MM.1S (cell line): ENCODE data around the gene RB1.

Experiments
- CTCF ChIP-seq: fragments of 300-600 bp; sonication (generic); IDR thresholded peaks from 2 replicates; pipeline ENCODE4 v1.5.1; 2016; ENCODE audit warnings: antibody characterized with exemption, low read length, mixed read lengths
- EZH2 ChIP-seq: fragments of 300-600 bp; sonication (generic); optimal IDR thresholded peaks from 2 replicates; pipeline ENCODE3; 2017; ENCODE audit warnings: low read depth, mild to moderate bottlenecking, antibody characterized with exemption, low read length, mixed read lengths
- EZH2phosphoT487 ChIP-seq: fragments of 300-600 bp; sonication (generic); IDR thresholded peaks from 2 replicates; pipeline ENCODE4 v1.6.1; 2018; ENCODE audit warnings: antibody characterized with exemption, low read length

- no peak for TF ChIP-seq EZH2
- TF ChIP-seq CTCF: no peak
- no peak for TF ChIP-seq EZH2phosphoT487
Measured at GRCh38 chr13:48320399-48320790, 16.8 kb downstream of the RB1 start.
